ENCODE data around the gene SUPT4H1.

The SUPT4H1 gene

GRCh38 chr17:58380207-58381123 lies 28.5 kb upstream of the SUPT4H1 start:
- no peak for DNase-seq

DNA sequence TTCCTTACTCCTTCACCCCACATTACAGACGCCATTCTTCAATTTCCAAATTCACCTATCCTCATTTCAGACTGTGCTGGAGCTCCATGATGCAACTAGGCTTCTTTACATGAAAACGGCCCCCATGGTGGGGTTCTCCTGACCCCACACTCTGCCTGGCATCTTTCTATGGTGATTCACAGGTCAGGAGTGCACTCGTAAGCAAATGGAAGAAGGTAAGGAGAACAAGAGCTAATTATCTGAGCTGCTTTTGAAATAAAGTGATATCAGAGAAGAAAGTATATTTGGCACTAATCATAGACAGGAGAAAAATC lies 27.5 kb upstream of the SUPT4H1 start:
- no peak for DNase-seq

DNA sequence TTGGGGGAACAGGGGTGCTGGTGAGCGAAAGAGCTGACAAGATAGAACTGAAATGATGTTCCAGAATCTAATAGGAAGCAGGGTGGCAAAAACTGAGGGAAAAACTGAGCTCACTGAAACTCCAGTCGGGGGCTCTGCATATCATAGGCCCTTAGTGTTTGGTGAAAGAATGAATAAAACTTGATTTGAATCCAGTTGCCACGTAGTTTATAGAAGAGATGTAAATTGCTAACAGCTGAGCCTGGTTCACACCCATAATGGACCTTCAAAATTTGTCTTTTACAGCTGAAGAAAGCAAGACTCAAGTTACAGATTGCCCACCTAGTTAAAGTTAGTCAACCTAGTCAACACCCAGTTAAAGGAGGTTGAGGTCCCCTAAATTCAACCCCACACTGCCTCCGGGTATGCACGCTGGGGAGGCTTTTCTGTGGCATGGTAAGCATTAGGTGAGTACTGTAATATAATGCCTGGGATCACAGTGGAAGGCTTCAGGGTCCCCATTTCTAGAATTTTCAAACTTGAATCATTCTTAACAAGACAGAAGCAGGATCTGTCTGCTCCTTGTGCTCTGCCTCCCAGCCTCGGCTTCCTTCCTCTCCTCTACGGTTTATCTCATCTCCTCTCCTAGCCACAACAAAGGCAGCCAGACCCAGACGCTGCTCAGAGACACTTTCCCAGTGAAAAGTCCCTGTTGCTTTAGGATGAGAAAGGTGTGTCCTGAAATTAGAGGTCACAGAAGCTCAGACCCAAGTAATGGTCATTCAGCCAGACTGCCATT lies 26.9 kb upstream of the SUPT4H1 start:
- no peak for DNase-seq

- no peak for DNase-seq
Measured at GRCh38 chr17:58377661-58378060, 25.7 kb upstream of the SUPT4H1 start.

DNA sequence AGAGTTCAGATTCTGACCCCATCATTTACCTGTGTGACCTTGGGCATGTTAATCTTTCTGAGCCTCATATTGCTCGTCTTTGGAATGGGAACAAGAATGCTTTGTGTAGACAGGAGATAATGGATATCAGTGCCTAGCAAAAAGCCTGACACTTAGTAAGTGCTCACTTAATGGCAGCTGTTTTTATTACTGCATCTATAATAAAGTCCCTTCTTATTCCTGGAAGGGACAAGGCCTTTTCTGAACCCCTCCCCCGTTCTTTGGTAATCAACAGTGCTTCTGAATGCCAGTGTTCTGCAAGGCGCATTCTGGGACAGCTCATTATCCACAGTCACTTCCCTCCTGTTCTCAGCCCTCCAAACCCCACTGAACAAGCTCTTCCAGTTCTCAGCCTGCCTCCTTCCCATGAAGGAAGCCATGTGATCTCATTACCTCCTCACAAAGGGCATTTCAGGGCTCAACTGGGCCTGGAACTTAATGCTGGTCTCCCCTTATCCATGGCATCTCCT lies 25.1 kb upstream of the SUPT4H1 start:
- no peak for DNase-seq

DNA sequence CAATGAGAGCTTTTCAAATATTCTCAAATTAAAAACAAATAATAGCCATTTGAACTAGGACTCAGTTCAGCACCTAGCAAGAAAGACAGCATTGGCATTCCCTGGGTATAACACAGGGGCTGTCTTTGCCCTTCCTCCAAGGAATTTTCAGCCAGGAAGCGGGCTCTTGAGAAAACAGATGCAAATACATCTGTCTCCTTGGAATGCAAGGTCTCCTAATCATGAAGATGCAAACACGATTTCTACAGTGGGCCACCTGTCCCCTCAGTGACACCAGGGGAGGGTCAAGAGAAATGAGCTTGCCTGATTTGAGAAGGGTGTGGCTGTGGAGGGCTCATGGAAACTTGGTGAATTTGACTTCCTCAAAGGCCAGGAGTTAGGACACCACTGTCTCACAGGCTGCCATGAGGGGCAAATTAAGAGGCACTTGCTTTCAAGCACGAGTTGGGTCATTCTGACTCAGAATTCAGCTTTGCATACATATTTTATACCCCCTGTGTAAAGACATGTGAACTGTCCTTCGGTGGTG lies 24.5 kb upstream of the SUPT4H1 start:
- no peak for DNase-seq

DNA sequence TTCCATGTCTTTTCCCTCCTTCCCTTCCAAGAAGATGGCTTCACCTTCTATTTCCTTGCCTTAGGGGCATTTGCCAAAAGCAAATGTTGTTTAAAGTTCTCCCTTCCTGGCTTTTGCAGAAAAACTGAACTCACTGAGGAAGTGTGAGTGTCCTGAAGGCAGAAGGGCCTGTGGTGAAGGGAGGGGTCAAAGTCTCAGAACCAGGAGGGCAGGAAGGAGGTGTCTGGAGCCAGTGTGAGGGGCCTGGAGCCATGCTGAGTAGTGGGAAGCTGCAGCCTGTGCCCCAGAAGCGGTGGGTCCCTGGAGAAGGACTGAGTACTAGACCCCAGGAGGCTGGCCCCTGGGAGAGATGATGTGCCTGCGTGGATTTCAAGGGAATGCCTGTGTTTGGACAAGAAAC lies 23.8 kb upstream of the SUPT4H1 start:
- DNase-seq = no peak

GRCh38 chr17:58375256-58375655 lies 23.3 kb upstream of the SUPT4H1 start:
- DNase-seq = no peak

DNA sequence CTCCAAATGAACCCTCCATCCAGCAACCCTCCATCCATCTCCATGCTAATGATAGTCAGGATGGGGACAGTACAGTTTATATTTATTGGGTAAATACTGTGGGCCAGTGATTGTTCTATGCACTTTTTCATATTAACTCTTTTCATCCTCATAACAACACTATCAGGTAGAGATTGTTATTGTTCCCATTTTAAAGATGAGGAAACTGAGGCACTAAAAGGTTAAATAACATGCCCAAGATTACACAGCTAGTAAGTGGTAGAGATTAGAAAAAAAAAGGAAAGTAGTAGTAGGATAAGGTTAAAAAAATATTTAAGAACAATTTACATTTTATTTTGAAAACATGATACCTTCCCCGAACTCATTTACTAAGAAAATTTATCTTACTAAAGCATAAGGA lies 21.9 kb upstream of the SUPT4H1 start:
- no peak for DNase-seq

- no peak for DNase-seq
Measured at GRCh38 chr17:58373003-58373402, 21.0 kb upstream of the SUPT4H1 start.

DNA sequence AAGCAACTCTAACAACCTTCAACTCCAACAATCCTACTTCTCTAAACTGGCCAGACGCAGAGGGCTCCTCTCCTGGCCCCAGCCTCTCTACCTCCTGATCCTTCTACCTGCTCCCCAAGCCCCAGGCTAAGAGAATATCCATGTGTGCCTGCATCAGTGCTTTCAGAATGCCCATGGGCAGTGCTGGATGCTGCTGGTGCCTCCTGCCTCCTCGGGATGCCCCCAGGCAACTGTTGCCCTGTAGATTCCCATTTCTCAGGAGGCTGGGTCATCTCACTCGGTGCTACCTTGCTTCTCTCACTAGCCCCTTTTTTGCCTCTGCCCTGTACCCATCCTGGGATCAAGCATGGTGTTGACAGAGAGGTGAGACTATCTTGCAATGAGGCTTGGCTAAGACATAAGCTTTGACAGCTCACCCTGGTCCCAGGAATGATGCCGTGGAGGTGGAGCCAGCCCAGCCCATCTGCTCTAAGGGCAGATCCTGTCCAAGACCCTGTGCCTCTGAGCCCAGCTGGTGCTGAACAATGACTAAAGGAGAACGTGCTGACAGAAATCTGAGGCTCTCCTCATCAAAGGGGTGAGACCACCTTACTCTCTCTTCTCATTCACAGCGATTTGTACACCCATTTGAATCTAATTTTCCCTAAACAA lies 19.4 kb upstream of the SUPT4H1 start:
- no peak for DNase-seq

DNA sequence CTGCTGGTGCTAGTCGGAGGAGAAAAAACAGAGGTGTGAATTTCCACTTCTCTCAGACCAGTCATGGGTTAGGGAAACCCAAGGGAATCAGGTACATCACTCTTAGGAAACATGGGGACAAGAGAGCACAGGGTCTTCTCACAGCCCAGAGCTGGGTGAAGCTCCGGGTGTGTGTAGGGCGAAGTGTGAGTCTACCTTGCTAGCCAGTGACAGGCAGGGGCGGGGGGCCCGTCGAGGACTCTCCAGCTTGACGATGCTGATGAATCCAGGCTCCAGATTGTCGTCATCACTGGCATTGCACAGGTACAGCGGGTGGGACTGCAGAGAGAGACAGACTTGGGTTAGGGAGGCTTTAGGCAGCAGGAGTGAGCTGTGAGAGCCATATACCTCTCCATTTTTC lies 18.7 kb upstream of the SUPT4H1 start:
- DNase-seq = no peak

DNA sequence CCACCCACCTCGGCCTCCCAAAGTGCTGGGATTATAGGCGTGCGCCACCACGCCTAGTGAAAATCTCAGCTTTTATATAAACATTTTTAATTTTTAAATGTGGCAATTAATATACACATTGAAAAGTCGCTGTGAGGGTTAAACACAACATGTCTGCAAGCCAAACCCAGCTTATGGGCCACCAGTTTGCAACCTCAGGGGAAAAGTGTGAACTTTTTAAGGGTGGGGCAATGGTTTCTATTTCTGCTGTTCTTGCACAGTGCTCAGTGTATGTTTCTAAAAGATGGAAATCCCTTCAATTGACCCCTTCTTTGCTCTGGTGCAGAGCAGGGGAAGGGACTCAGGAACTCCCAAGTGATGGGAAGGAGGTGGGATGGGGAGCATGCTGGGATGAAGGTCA lies 18.3 kb upstream of the SUPT4H1 start:
- DNase-seq = no peak

DNA sequence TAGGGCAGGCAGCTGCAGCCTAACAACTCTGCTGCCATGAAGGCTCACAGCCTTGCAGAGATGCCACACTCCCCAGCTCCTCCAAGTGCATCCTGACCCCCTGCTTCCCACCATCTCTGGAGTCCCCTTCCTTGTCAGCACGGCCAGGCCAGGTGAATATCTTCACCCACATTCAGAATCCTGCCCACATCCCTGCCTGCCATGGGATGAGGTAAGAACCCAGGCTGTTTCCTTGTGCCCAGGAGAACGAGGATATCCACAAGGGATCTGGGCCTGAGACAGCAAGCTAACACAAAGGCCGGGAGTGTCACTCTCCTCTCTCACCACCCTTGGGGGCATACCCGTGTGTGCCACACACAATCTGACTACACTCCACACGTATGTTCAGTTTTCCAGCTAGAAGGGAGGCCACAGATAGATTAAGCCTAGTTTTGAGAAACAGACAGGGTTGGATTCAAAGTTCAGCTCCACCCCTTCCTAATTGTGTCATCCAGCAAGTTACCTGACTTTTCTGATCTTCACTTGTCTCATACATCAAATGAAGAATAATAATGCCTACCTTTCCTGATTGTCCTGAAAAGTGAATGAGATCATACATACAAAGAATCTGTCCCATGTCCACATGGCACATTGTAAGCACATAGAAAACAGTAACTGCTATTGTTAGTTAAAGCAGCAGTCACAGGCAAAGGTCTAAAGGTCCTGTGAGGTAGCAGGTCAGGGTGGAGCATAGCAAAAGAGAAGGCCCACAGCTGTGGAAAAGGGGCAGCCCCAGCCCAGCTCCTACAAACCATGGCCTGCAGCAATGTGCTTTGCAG lies 17.4 kb upstream of the SUPT4H1 start:
- DNase-seq = no peak

- DNase-seq = no peak
Measured at GRCh38 chr17:58368860-58369213, 16.8 kb upstream of the SUPT4H1 start.

- DNase-seq = no peak
Measured at GRCh38 chr17:58367461-58367860, 15.5 kb upstream of the SUPT4H1 start.

DNA sequence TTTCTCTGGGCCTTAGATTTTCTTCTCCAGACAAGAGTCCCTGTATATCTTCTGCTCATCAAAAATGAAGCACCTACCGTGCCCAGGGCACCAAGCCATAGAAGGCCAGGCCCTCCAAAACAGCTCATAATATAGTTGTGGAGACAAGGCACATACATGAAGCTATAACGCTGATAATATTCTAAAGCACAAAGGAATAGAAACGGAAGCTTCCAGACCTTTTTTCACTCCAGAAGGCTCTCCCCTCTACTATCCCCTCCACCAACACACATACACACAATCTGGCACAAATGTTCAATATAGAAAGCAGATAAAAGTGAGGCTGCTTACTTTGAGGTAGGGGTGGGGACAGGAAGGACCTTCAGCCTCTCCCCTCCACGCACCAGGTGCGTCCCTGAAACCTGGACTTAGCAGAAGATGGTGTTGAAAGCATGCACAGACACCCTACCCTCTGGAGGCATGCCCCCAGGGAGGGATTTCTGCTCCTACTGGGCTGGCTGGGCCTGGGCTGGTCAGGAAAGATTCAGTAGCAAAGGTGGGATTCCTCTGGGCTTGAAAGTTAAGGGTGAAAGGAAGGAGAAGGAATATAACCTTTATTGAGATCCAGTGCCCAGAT lies 14.1 kb upstream of the SUPT4H1 start:
- DNase-seq = no peak

DNA sequence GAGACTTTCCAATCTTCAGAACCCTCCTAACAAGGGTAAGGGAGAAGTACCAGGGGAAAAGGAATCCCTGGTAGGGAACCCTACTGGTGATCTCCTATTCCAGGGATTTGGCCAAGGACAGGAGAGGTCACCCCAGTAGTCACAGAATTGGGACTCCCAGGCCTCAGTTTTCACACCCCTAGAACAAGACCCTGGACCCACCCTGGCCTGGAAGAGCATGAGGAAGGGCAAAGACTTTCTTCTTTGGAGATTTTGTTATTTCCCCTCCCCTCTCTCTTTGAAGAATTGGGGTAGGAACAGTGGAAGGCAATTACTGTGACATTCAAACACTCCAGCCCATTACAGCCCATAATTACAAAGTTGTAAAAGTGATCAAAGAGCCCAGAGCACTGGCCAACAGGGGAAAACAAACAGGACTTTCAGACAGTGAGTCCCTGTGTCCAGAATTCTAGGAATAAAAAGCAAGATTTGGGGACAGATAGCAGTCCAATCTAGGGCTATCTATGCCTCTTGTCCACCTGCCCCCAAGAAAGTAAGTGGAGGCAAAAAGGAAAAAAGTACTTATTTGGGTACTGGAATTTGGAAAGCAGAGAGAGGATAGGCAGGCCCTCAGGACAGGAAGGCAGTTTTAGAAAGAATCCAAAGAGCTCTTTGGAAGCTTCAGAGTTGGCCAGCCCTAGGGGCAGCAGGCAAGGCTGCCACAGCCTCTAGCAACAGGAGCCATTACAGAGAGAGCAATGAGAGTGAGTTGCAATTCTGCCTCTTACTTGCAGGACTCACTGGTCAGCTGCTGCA lies 13.4 kb upstream of the SUPT4H1 start:
- DNase-seq = no peak

DNA sequence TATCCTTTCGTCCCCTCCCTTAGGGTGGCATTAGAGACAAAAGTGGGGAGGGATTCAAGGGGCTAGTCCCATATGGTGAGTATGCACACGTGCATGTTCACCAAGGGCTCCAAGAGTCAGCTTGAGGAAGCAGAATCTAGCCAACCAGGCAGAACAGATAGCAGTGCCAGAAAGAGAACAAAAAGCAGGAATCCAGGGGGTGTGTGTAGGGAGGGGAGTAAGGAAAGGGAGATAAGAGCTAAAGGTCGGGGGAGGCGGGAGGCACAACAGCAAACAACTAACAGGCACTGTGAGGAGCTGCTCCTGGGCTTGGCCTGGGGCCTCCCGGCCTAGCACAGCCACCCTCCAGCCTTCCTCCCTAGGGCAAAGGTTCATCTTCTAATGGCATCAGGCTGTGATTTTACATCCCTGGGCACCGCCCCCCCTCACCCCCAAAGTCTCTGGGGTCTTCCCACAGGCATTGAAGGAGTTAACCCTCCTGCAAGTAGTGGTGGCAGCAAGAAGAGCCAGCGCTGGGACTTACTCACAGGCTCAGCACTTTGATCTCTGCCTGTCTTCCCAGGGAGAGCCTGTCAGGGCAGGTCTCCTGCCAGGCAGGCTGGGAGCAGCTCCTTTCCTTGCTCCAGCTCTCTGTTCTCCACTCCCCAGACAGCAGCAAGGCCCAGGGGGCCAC lies 12.4 kb upstream of the SUPT4H1 start:
- DNase-seq = no peak

GRCh38 chr17:58363457-58364185 lies 11.6 kb upstream of the SUPT4H1 start:
- DNase-seq = no peak
